Liver (tissue), 9 donors: ENCODE data around the gene TBC1D20. TPM values are rescaled to one million over a fixed set of nuclear protein-coding genes. Genes with fewer than 3 reads are reported as not detected.

Experiments
- DNase-seq: peaks from one replicate; pipeline ENCODE4 v3.0.0-alpha.2; 2017; ENCODE audit warnings: low spot score
- H3K27ac ChIP-seq, 2 donors: one replicate each; pipeline ENCODE4 v1.7.0; 2013; ENCODE audit warnings: inconsistent platforms in 2 of 2, low read length in 2 of 2, control low read depth in 1 of 2, low read depth in 1 of 2, mild to moderate bottlenecking in 1 of 2
- H3K27me3 ChIP-seq, 4 donors: one replicate each; pipeline versions ENCODE4 v1.6.1 to v1.7.0; 2013; ENCODE audit warnings: low read length in 3 of 4, inconsistent platforms in 1 of 4, mild to moderate bottlenecking in 1 of 4, moderate library complexity in 1 of 4; ENCODE audit not compliant: control insufficient read depth in 4 of 4, insufficient read depth in 4 of 4
- H3K36me3 ChIP-seq, 4 donors: one replicate each; pipeline versions ENCODE4 v1.6.1 to v1.7.0; 2013; ENCODE audit warnings: low read length in 3 of 4, mild to moderate bottlenecking in 3 of 4, low read depth in 1 of 4, moderate library complexity in 1 of 4; ENCODE audit not compliant: control insufficient read depth in 4 of 4, insufficient read depth in 3 of 4
- H3K4me1 ChIP-seq, 4 donors: one replicate each; pipeline versions ENCODE4 v1.6.1 to v1.7.0; 2013; ENCODE audit warnings: low read length in 3 of 4, mild to moderate bottlenecking in 3 of 4, moderate library complexity in 1 of 4; ENCODE audit not compliant: control insufficient read depth in 4 of 4, insufficient read depth in 4 of 4
- H3K4me3 ChIP-seq, 3 donors: one replicate each; pipeline versions ENCODE4 v1.6.1 to v1.7.0; 2013; ENCODE audit warnings: low read length in 3 of 3, control low read depth in 1 of 3, low read depth in 1 of 3, mild to moderate bottlenecking in 1 of 3
- H3K9ac ChIP-seq, 2 donors: one replicate each; pipeline ENCODE4 v1.7.0; 2013; ENCODE audit warnings: low read length in 2 of 2, mild to moderate bottlenecking in 2 of 2, moderate library complexity in 2 of 2, control low read depth in 1 of 2, low read depth in 1 of 2
- H3K9me3 ChIP-seq, 4 donors: one replicate each; pipeline versions ENCODE4 v1.6.1 to v1.7.0; 2013; ENCODE audit warnings: low read length in 3 of 4; ENCODE audit not compliant: control insufficient read depth in 4 of 4
- EGR1 ChIP-seq, 2 donors: IDR thresholded peaks; 2 replicates each; pipeline ENCODE4 v1.6.1; 2016 to 2018; ENCODE audit warnings: antibody characterized with exemption in 2 of 2, low read depth in 2 of 2
- GABPA ChIP-seq, 2 donors: IDR thresholded peaks in 1 of 2; conservative IDR thresholded peaks in 1 of 2; 2 replicates each; pipeline ENCODE4 v1.6.1; 2016; ENCODE audit warnings: antibody characterized with exemption in 2 of 2, mild to moderate bottlenecking in 1 of 2, moderate library complexity in 1 of 2
- HNF4A ChIP-seq, 2 donors: conservative IDR thresholded peaks; 2 replicates each; pipeline ENCODE4 v1.6.1; 2016; ENCODE audit warnings: antibody characterized with exemption in 2 of 2, mild to moderate bottlenecking in 2 of 2
- HNF4G ChIP-seq: IDR thresholded peaks from 2 replicates; pipeline ENCODE4 v1.6.1; 2016; ENCODE audit warnings: antibody characterized with exemption
- NR2F2 ChIP-seq: IDR thresholded peaks from 2 replicates; pipeline ENCODE4 v1.6.1; 2016; ENCODE audit warnings: antibody characterized with exemption
- RAD21 ChIP-seq, 2 donors: IDR thresholded peaks; 2 replicates each; pipeline ENCODE4 v1.6.1; 2016; ENCODE audit warnings: antibody characterized with exemption in 2 of 2, mild to moderate bottlenecking in 2 of 2
- REST ChIP-seq: IDR thresholded peaks from 2 replicates; pipeline ENCODE4 v1.6.1; 2016; ENCODE audit warnings: antibody characterized with exemption, mild to moderate bottlenecking
- RXRA ChIP-seq, 2 donors: IDR thresholded peaks; 2 replicates each; pipeline ENCODE4 v1.6.1; 2017 to 2018; ENCODE audit warnings: antibody characterized with exemption in 2 of 2, mild to moderate bottlenecking in 1 of 2
- SP1 ChIP-seq: IDR thresholded peaks from 2 replicates; pipeline ENCODE4 v1.6.1; 2018; ENCODE audit warnings: antibody characterized with exemption, mild to moderate bottlenecking
- TAF1 ChIP-seq: conservative IDR thresholded peaks from 2 replicates; pipeline ENCODE4 v1.6.1; 2016; ENCODE audit warnings: antibody characterized with exemption, mild to moderate bottlenecking
- YY1 ChIP-seq: IDR thresholded peaks from 2 replicates; pipeline ENCODE4 v1.6.1; 2016; ENCODE audit warnings: antibody characterized with exemption, mild to moderate bottlenecking
- ZBTB33 ChIP-seq: IDR thresholded peaks from 2 replicates; pipeline ENCODE4 v1.6.1; 2016; ENCODE audit warnings: antibody characterized with exemption
- WGBS: extraction: QIAGEN DNeasy Blood & Tissue Kit; methylation state at CpG from one replicate; pipeline ENCODE4 v1.1.7; 2013; 5-methylcytosine and 5-hydroxymethylcytosine counted together
- polyA plus RNA-seq, 2 donors: library from polyadenylated mRNA; stranded (reverse) in 1 of 2; unstranded in 1 of 2; fragments of 200-250 nt in 1 of 2; fragments of >200 nt in 1 of 2; fragmentation: Nextera tagmentation in 1 of 2; extraction: Ambion mirVana in 1 of 2; gene quantifications; one replicate each; pipeline versions ENCODE4 v1.2.1 to v1.2.3, GENCODE V29; 2013 to 2015
- total RNA-seq, 2 donors: library from RNA; depleted of rRNA; stranded (reverse); fragments of >200 nt; gene quantifications; one replicate each; pipeline ENCODE4 v1.2.3, GENCODE V29; 2014
- TF ChIP-seq, protein P1 (sequence below): fragments of 150-350 bp; IDR thresholded peaks from 2 replicates; pipeline ENCODE4 v1.5.1; 2017; ENCODE audit warnings: improper control_type of control experiment, low read depth, low read length; ENCODE audit not compliant: missing input control
- donor health status: healthy.
- donor health status: healthy.
- donor health status: healthy.
- donor health status: healthy.
- donor health status: healthy.

The TBC1D20 gene
- total and polyA plus RNA-seq, 4 donors = 8.7 to 18.9 (median 11.9) TPM

DNA sequence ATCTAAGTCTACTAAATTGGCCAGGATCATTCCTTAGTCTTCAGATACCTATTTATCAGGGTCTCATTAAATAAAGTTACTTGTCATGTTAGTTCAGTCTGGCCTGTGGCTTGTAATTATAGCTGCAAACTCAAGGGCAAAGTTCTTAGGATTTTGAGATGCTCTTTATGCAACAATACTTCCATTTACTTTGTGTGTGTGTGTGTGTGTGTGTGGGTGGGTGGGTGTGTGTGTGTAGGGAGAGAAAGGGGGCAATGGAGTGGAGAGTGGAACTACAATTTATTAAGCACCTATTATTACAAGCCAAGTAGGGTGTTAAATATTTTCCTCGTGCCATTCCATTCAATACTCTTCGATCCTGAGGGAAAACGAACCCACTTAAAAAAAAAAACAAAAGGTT is 17.7 kb upstream of the TBC1D20 start:
- Histone ChIP-seq H3K27me3 (no peaks in the 10 kb centered on the region), H3K36me3 (peaks cover 9 to 24% (median 17%) of the 10 kb centered on the region in 4 donors), H3K9me3 (no peaks in the 10 kb centered on the region), H3K27ac (no peak overlapping the region), H3K4me3 (no peak overlapping the region), H3K4me1 (peaks cover 0 to 8% (median 5%) of the 10 kb centered on the region in 4 donors), H3K9ac (peak overlapping the region in 1 of 2 donors; percentile 3)
- DNase-seq = no peak
- WGBS = 35% methylated on average over 3 of the region's 3 CpGs
- TF ChIP-seq REST (no peak), HNF4G (no peak), RXRA (IDR thresholded peaks at IDR 0.05) (no peak), SP1 (no peak), ZBTB33 (no peak), YY1 (no peak), HNF4A (conservative IDR thresholded peaks at IDR 0.05) (no peak), TAF1 (no peak), RAD21 (IDR thresholded peaks at IDR 0.05) (no peak), NR2F2 (no peak)

DNA sequence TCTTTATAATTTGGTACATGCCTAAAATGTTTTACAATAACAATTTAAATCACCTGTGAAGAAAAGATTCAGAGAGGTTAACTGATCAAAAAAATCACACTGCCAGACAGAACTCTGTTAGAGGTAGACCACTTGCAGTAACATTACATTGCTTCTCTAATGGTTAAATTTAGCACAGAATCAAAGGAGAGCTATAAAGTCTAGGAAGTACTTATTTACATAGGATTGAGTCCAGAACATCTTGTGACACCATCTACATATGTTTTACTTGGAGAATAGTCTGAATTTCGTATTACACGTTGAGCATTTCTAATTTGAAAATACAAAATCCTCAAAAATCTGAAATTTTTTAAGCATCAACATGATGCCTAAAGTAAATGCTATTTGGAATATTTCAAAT is 17.2 kb upstream of the TBC1D20 start:
- Histone ChIP-seq H3K27me3 (no peaks in the 10 kb centered on the region), H3K4me3 (no peak overlapping the region), H3K9me3 (no peaks in the 10 kb centered on the region), H3K27ac (no peak overlapping the region), H3K4me1 (peaks cover 0 to 6% (median 5%) of the 10 kb centered on the region in 4 donors), H3K36me3 (peaks cover 9 to 24% (median 17%) of the 10 kb centered on the region in 4 donors), H3K9ac (peak overlapping the region in 1 of 2 donors; percentile 3)
- 32% methylated on average over 2 of the region's 2 CpGs for WGBS
- TF ChIP-seq, protein P1, sequence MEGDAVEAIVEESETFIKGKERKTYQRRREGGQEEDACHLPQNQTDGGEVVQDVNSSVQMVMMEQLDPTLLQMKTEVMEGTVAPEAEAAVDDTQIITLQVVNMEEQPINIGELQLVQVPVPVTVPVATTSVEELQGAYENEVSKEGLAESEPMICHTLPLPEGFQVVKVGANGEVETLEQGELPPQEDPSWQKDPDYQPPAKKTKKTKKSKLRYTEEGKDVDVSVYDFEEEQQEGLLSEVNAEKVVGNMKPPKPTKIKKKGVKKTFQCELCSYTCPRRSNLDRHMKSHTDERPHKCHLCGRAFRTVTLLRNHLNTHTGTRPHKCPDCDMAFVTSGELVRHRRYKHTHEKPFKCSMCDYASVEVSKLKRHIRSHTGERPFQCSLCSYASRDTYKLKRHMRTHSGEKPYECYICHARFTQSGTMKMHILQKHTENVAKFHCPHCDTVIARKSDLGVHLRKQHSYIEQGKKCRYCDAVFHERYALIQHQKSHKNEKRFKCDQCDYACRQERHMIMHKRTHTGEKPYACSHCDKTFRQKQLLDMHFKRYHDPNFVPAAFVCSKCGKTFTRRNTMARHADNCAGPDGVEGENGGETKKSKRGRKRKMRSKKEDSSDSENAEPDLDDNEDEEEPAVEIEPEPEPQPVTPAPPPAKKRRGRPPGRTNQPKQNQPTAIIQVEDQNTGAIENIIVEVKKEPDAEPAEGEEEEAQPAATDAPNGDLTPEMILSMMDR = no peak
- DNase-seq = no peak

DNA sequence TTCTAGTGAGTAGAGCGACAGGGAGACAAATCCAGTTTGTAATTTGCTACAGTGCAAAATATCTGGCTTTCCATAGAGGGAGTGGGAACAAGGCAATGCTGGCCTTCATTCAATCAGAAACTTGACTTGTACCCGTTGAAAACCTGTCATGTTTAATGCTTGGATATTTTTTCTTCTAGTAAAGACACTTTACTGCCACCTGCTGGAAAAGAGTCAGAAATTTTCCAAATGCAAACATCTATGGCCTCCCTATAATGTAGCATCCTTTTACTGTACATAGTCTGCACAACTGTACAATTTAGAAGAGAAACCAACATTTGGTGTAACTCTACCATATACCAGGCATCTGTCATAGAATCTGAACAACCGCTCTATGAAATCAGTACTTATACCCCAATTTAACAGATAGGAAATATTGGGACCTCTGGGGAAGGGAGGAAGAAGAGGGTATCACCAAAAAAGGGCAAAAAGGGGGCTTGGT is 16.7 kb upstream of the TBC1D20 start:
- no peak overlapping the region for H3K9ac ChIP-seq
- peaks cover 0 to 1% (median under 1%) of the 10 kb centered on the region in 4 donors for H3K4me1 ChIP-seq
- WGBS = 50% methylated on average over 3 of the region's 3 CpGs
- H3K9me3 ChIP-seq = no peaks in the 10 kb centered on the region
- no peak overlapping the region for H3K4me3 ChIP-seq
- H3K27ac ChIP-seq = no peak overlapping the region
- peaks cover 7 to 21% (median 14%) of the 10 kb centered on the region in 4 donors for H3K36me3 ChIP-seq
- DNase-seq = no peak
- no peaks in the 10 kb centered on the region for H3K27me3 ChIP-seq
- TF ChIP-seq, protein P1 = peak; percentile 60
- TF ChIP-seq RAD21 (IDR thresholded peaks at IDR 0.05) (peak; percentile 85), EGR1 (IDR thresholded peaks at IDR 0.05; ENCODE audit: low read depth in 2 of 2) (no peak), REST (no peak), TAF1 (no peak), YY1 (peak; percentile 43), GABPA (IDR thresholded peaks at IDR 0.05 in 1 of 2, conservative IDR thresholded peaks at IDR 0.05 in 1 of 2) (no peak)
